Panc1 (cell line): ENCODE measurements around the gene LRRC73. TPM values are rescaled to one million over a fixed set of nuclear protein-coding genes. Genes with fewer than 3 reads are reported as not detected.

Experiments
- ATAC-seq: fragments of 200-7000 bp; cut with Tn5 transposase; 2 replicates; pipeline ENCODE4 v1.9.1; 2020; ENCODE audit warnings: mild to moderate bottlenecking, moderate library complexity
- BruUV-seq: library from RNA; stranded (reverse); fragments of 400-500 nt; replicated peaks from 2 replicates; lab custom pipeline; 2021; lab: Mats Ljungman, UMichigan
- CTCF ChIA-PET: fragments of 300-600 bp; sonication (Branson Sonifier 250); formaldehyde crosslinking; loops from one replicate; lab custom pipeline; 2022; ENCODE audit warnings: antibody characterized with exemption; lab: Charles Lee
- POLR2A ChIA-PET: fragments of 300-600 bp; sonication (Branson Sonifier 250); formaldehyde crosslinking; loops from one replicate; lab custom pipeline; 2022; ENCODE audit warnings: antibody characterized with exemption; lab: Charles Lee
- DNase-seq: peaks from one replicate; pipeline ENCODE4 v3.0.0-alpha.2; 2010; ENCODE audit warnings: low read depth, low spot score
- H3K27ac ChIP-seq: 2 replicates; pipeline ENCODE4 v1.5.1; 2011; ENCODE audit warnings: mild to moderate bottlenecking, low read length, inconsistent platforms
- H3K27me3 ChIP-seq: fragments of 200-500 bp; sonication (Bioruptor generic); 2 replicates; pipeline ENCODE4 v1.6.0; 2014; ENCODE audit warnings: low read length, inconsistent platforms; ENCODE audit not compliant: control insufficient read depth, insufficient read depth
- H3K36me3 ChIP-seq: fragments of 200-500 bp; sonication (Bioruptor generic); 2 replicates; pipeline ENCODE4 v1.5.1; 2014; ENCODE audit warnings: inconsistent platforms, mild to moderate bottlenecking, low read length, moderate library complexity; ENCODE audit not compliant: control insufficient read depth, insufficient read depth
- H3K4me1 ChIP-seq: 2 replicates; pipeline ENCODE4 v1.5.1; 2011; ENCODE audit warnings: inconsistent platforms, mild to moderate bottlenecking, low read length, moderate library complexity; ENCODE audit not compliant: control insufficient read depth, insufficient read depth
- H3K4me3 ChIP-seq, 2 experiments: 2 replicates each; pipeline ENCODE4 v1.5.1; 2011 to 2012; ENCODE audit warnings: low read depth in 2 of 2, low read length in 2 of 2, mild to moderate bottlenecking in 2 of 2, inconsistent platforms in 1 of 2, moderate library complexity in 1 of 2
- H3K9me3 ChIP-seq: fragments of 200-500 bp; sonication (Bioruptor generic); 2 replicates; pipeline ENCODE4 v1.5.1; 2014; ENCODE audit warnings: low read depth, mild to moderate bottlenecking, inconsistent platforms, low read length, moderate library complexity; ENCODE audit not compliant: control insufficient read depth, insufficient read depth
- POLR2AphosphoS5 ChIP-seq: IDR thresholded peaks from 2 replicates; pipeline ENCODE4 v1.6.1; 2012; ENCODE audit warnings: mild to moderate bottlenecking, low read depth, low read length, moderate library complexity
- REST ChIP-seq, 2 experiments: IDR thresholded peaks; 2 replicates each; pipeline ENCODE4 v1.6.1; 2011 to 2012; ENCODE audit warnings: low read depth in 2 of 2, control low read depth in 1 of 2, low read length in 1 of 2, mild to moderate bottlenecking in 1 of 2, moderate library complexity in 1 of 2; ENCODE audit not compliant: insufficient read depth in 1 of 2
- SIN3A ChIP-seq: IDR thresholded peaks from 2 replicates; pipeline ENCODE4 v1.6.1; 2012; ENCODE audit warnings: low read depth, mild to moderate bottlenecking, low read length, moderate library complexity, borderline replicate concordance; ENCODE audit not compliant: insufficient read depth
- TCF7L2 ChIP-seq: IDR thresholded peaks from 2 replicates; pipeline ENCODE4 v1.6.1; 2011; ENCODE audit warnings: mild to moderate bottlenecking, low read depth, low read length, inconsistent platforms
- in situ Hi-C: cut with HindIII; loops from 2 replicates; pipeline ENCODE4 v1.10.0; 2016; ENCODE audit warnings: low sequenced_read_pairs, low pct_unique_long_range_greater_than_20kb
- intact Hi-C: fragments of 100-400 bp; cut with micrococcal nuclease; formaldehyde crosslinking; loops from one replicate; pipeline ENCODE4 v1.10.0; 2022; ENCODE audit not compliant: unreplicated experiment
- total RNA-seq: library from RNA; stranded (reverse); gene quantifications from one replicate; pipeline ENCODE4 v1.2.1, GENCODE V29; 2021; ENCODE audit not compliant: unreplicated experiment
- TF ChIP-seq, protein P1 (sequence below): fragments of 450-650 bp; IDR thresholded peaks from 2 replicates; pipeline ENCODE4 v1.5.1; 2017; ENCODE audit warnings: mild to moderate bottlenecking

The LRRC73 gene
- total RNA-seq, 1 experiment from 2014 or later: 2.9 TPM

DNA sequence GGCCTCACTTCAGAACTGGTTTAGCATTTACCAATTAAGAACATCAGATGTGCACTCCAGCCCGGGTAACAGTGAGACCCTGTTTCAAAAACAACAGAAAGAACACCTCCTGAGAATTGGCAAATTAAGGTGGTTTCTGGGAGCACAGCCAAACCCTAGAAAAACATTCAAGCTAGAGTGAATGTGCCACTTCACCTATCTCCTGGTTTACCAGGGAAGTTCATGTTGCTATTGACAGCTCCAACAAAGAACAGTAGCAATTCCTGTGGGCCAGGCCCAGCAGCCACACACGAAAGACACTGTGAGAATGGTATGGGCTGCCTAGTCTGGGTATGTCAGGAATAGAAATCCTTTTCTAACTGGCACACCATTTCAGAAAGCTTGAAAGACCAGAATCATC, 11.7 kb upstream of the LRRC73 start:
- ChIA-PET CTCF (no interaction called here), POLR2A (no interaction called here)
- DNase-seq: no peak
- no TSS peak for BruUV-seq
- Histone ChIP-seq H3K36me3 (peaks cover 28% of the 10 kb centered on the region), H3K4me3 (no peak overlapping the region), H3K4me1 (peaks cover 7% of the 10 kb centered on the region; the same call in 1 of the 2 replicates), H3K27ac (no peak overlapping the region), H3K9me3 (no peaks in the 10 kb centered on the region), H3K27me3 (no peaks in the 10 kb centered on the region)
- ATAC-seq: no peak
- TF ChIP-seq POLR2AphosphoS5 (no peak), SIN3A (no peak), TCF7L2 (no peak), REST (IDR thresholded peaks at IDR 0.05; ENCODE audit: insufficient read depth in 1 of 2, low read depth in 2 of 2, low read length in 1 of 2) (no peak)
- TF ChIP-seq, protein P1, sequence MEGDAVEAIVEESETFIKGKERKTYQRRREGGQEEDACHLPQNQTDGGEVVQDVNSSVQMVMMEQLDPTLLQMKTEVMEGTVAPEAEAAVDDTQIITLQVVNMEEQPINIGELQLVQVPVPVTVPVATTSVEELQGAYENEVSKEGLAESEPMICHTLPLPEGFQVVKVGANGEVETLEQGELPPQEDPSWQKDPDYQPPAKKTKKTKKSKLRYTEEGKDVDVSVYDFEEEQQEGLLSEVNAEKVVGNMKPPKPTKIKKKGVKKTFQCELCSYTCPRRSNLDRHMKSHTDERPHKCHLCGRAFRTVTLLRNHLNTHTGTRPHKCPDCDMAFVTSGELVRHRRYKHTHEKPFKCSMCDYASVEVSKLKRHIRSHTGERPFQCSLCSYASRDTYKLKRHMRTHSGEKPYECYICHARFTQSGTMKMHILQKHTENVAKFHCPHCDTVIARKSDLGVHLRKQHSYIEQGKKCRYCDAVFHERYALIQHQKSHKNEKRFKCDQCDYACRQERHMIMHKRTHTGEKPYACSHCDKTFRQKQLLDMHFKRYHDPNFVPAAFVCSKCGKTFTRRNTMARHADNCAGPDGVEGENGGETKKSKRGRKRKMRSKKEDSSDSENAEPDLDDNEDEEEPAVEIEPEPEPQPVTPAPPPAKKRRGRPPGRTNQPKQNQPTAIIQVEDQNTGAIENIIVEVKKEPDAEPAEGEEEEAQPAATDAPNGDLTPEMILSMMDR: no peak
- in situ Hi-C loops (loop anchor here (10.0 kb wide), 1 partner anchor 73 kb away; no protein-coding TSS in a partner anchor), intact Hi-C loops (no loop called here)

DNA sequence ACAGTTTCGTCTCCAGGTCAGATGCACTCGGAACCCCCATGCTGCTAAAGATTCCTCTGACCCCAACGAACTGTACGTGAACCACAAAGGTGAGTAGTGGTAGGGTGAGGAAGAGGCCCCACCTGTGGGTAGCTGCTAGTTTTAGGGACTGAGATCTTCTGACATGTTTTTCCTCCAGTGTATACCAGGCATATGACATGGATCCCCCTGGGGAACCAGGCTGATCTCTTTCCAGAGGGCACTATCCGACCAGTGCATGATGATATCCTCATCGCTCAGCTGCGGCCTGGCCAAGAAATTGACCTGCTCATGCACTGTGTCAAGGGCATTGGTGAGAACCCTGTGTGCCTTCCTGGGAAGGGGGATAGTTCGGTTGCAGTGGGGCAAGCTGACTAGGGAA, 10.0 kb upstream of the LRRC73 start:
- Histone ChIP-seq H3K4me1 (peaks cover 15% of the 10 kb centered on the region), H3K27ac (no peak overlapping the region), H3K9me3 (no peaks in the 10 kb centered on the region), H3K27me3 (no peaks in the 10 kb centered on the region), H3K36me3 (peaks cover 32% of the 10 kb centered on the region), H3K4me3 (no peak overlapping the region)
- TF ChIP-seq REST (IDR thresholded peaks at IDR 0.05; ENCODE audit: insufficient read depth in 1 of 2, low read depth in 2 of 2, low read length in 1 of 2) (no peak), TCF7L2 (no peak), POLR2AphosphoS5 (no peak), SIN3A (no peak)
- TF ChIP-seq, protein P1: no peak
- ATAC-seq: no peak
- intact Hi-C loops (no loop called here), in situ Hi-C loops (loop anchor here (10.0 kb wide), 1 partner anchor 75 kb away; no protein-coding TSS in a partner anchor)
- ChIA-PET POLR2A (no interaction called here), CTCF (no interaction called here)
- DNase-seq: no peak
- no TSS peak for BruUV-seq
